ENCODE measurements around the gene TFAP2D. TPM values are rescaled to one million over a fixed set of nuclear protein-coding genes. Genes with fewer than 3 reads are reported as not detected.

Gene TFAP2D
- total RNA-seq (2012; rRNA removed) (not detected in 2 replicates), polyA plus RNA-seq (2012; rRNA removed) (not detected in 2 replicates), Bru-seq, nascent RNA (not detected), BruChase-seq, experiment 1, labeled RNA remaining after a 6-hour chase (not detected), BruChase-seq, experiment 2, labeled RNA remaining after a 2-hour chase (not detected)
- not detected in 2 replicates for polyA plus RNA-seq (2012; cell fraction: cytosol; rRNA removed)
- polyA plus RNA-seq (2012; cell fraction: nucleus; rRNA removed; ENCODE audit: low replicate concordance), result not detected in 2 replicates
- long read RNA-seq, result 0 reads

DNA sequence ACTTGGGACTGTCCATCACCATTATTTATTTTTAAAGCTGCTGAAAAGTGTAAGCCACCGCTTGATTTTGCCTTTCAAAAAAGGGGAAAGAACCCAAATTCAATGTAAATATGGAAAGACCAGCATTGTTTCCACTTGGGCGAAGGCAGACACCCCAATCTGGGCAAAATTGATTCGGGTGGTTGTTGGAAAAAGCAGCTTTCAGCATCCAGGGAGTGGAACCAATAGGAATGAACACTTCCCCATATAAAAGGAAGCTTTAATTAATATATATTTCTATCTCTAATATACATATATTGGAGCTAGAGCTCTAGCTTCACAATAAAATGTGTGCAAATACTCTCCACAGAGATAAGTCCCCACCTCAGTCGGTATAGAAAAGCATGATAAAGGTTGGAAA, at the start of gene TFAP2D:
TFAP2D (plus strand) TSS at position 301 of the 400 bp plus-strand sequence. CDS start 530 bp downstream, outside the sequence.
- Histone ChIP-seq H2BK120ac (ENCODE audit: low read depth, low read length) (no peak within 1 kb of the TSS), H2BK20ac (ENCODE audit: low read depth, low read length) (no peak within 1 kb of the TSS), H3K18ac (ENCODE audit: low read depth, low read length) (no peak within 1 kb of the TSS), H3K9me3 (ENCODE audit: control insufficient read depth, insufficient read depth, low read length) (no peaks in the 10 kb centered on the region), H4K8ac (ENCODE audit: low read depth in 2 of 2, low read length in 2 of 2) (no peak within 1 kb of the TSS), H3K36me3 (ENCODE audit: control insufficient read depth, insufficient read depth, low read length) (no peaks in the 10 kb centered on the region), H2BK15ac (ENCODE audit: low read depth, low read length) (no peak within 1 kb of the TSS), H3K79me1 (ENCODE audit: low read depth in 1 of 2, low read length in 2 of 2) (no peaks in the 10 kb centered on the region), H3K23ac (ENCODE audit: low read depth, low read length) (no peak within 1 kb of the TSS), H3K4me3 (ENCODE audit: insufficient read depth, low read depth, low read length) (no peak within 1 kb of the TSS), H2AK5ac (ENCODE audit: low read depth, low read length) (no peak within 1 kb of the TSS), H3K27ac (ENCODE audit: insufficient read depth, low read length) (no peak within 1 kb of the TSS), H3K56ac (ENCODE audit: extremely low read depth, insufficient read depth, low read length) (no peak within 1 kb of the TSS), H2BK5ac (ENCODE audit: low read depth, low read length, poor library complexity, severe bottlenecking) (no peak within 1 kb of the TSS), H3K4me2 (ENCODE audit: low read depth, low read length) (no peak within 1 kb of the TSS), H2AK9ac (replicated peaks; ENCODE audit: low read depth, low read length, poor library complexity) (no peak within 1 kb of the TSS), H4K20me1 (ENCODE audit: insufficient read depth, low read length) (no peaks in the 10 kb centered on the region), H3K9ac (ENCODE audit: low read depth, low read length) (no peak within 1 kb of the TSS), H4K5ac (ENCODE audit: low read depth, low read length) (no peak within 1 kb of the TSS), H4K91ac (ENCODE audit: insufficient read depth, low read depth, low read length) (no peak within 1 kb of the TSS), H3K4me1 (ENCODE audit: control insufficient read depth, insufficient read depth, low read length) (no peaks in the 10 kb centered on the region), H2AFZ (replicated peaks; ENCODE audit: low read length, poor library complexity) (no peak within 1 kb of the TSS), H3K9me1 (ENCODE audit: insufficient read depth, low read length) (no peaks in the 10 kb centered on the region), H3K4ac (ENCODE audit: low read depth, low read length) (no peak within 1 kb of the TSS), H3K27me3 (ENCODE audit: control insufficient read depth, insufficient read depth, low read length) (peaks cover 11% of the 10 kb centered on the region), H3K14ac (replicated peaks; ENCODE audit: low read depth, low read length) (no peak within 1 kb of the TSS)
- dilution Hi-C loops (cut with HindIII; ENCODE audit: low sequenced_read_pairs, unreplicated experiment) (no loop called here), in situ Hi-C loops (cut with MboI; ENCODE audit: low sequenced_read_pairs) (no loop called here), intact Hi-C loops (cut with micrococcal nuclease) (no loop called here)
- BruUV-seq (replicated peaks), result no TSS peak
- no CpG with 5 or more reads among the region's 4 CpGs for WGBS, 2 experiments (ENCODE audit: extremely low coverage in 2 of 2, insufficient read length in 1 of 2)
- TF ChIP-seq, protein P1, sequence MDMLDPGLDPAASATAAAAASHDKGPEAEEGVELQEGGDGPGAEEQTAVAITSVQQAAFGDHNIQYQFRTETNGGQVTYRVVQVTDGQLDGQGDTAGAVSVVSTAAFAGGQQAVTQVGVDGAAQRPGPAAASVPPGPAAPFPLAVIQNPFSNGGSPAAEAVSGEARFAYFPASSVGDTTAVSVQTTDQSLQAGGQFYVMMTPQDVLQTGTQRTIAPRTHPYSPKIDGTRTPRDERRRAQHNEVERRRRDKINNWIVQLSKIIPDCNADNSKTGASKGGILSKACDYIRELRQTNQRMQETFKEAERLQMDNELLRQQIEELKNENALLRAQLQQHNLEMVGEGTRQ (IDR thresholded peaks at IDR 0.05; ENCODE audit: low read depth, low read length), result no peak
- TF ChIP-seq FOS (IDR thresholded peaks at IDR 0.05; ENCODE audit: low read depth, low read length), result no peak
- no peak for TF ChIP-seq MAFK (IDR thresholded peaks at IDR 0.05; ENCODE audit: low read depth, low read length)
- POLR2A ChIA-PET (ENCODE audit: unreplicated experiment), result no interaction called here
- CTCF ChIA-PET, result no interaction called here
- DNase-seq, result no peak
- no peak for ATAC-seq (ENCODE audit: low read depth)
